Activated CD4-positive, alpha-beta T cell treated with anti-CD3 and anti-CD28 coated beads, Interleukin-2, amount 50 U/mL, for 16 hours (primary cell): ENCODE data around the gene DHRS7C.

ENCODE experiments used
- DNase-seq: peaks from one replicate; pipeline ENCODE4 v3.0.0-alpha.2; 2020

DHRS7C gene, protein sequence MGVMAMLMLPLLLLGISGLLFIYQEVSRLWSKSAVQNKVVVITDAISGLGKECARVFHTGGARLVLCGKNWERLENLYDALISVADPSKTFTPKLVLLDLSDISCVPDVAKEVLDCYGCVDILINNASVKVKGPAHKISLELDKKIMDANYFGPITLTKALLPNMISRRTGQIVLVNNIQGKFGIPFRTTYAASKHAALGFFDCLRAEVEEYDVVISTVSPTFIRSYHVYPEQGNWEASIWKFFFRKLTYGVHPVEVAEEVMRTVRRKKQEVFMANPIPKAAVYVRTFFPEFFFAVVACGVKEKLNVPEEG

DNA sequence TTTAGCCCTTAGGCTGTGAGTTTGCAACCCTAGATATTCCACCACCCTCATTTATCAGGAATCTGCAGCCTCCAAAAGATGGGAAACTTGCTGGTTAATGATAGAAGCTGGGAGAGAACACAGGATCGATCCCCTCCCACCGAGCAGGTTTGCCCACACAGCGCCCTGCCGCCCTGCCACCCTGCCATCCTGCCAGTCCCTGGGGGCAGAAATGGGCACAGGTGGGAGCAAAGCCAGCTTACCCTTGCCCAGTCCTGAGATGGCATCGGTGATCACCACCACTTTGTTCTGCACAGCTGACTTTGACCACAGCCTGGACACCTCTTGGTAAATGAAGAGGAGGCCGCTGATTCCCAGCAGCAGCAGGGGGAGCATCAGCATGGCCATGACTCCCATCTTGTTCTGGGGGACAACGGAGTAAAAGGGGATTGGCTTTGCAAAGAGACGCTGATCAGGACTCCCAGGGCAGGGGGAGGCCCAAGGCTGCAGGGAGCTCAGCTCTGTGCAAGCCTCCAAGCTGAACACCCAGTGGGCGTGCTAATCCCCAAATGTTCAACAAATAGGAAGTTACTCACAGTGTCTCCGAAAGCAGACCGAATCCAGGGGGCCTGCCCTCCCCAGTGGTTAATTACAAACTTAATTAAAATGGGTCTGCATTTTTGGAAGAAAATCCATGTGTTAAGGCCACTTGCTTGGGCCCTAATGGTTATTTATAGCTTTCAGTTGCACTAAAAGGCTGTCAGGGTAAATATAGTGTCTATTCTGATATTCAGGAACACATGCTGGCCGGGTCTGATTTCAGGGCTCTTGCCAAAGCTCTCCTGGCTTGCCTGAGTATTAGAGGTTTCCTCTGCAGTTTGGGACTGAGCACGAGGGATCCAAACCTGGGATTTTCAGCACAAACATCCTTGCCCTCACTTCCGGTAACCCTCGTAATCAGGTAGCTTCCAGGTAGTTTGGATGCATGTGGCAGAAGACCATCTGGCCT is at the start of gene DHRS7C:
Gene DHRS7C (minus strand): TSS at position 704 of the 988 bp plus-strand sequence. CDS start 308 bp downstream, at position 396.
- DNase-seq = no peak

DNA sequence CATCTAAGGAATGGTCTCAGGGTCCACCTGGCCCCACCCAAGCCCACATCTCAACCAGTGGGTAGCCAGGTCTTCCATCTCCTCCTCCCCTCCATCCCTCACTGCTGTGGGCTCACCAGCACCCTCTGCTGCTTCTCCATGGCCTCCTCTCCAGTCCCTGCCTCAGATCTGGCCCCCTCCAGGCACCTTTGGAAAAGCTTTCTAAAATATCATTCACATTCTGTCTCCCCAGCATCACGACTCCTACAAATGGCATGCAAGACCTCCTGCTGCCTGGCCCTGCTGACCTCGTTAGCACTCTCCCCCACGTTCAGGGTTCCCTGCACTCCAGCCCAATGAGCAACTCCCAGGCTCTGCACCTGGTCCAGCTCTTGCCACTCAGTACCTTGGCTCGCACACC is 48.0 kb upstream of the DHRS7C start:
- no peak for DNase-seq

GRCh38 chr17:9837551-9838471 is 46.4 kb upstream of the DHRS7C start:
- no peak for DNase-seq

- DNase-seq = no peak
These were observed 42.5 kb upstream of the DHRS7C start for GRCh38 chr17:9833922-9834321.

- DNase-seq = no peak
These were observed 39.3 kb upstream of the DHRS7C start for GRCh38 chr17:9830711-9831110.

DNA sequence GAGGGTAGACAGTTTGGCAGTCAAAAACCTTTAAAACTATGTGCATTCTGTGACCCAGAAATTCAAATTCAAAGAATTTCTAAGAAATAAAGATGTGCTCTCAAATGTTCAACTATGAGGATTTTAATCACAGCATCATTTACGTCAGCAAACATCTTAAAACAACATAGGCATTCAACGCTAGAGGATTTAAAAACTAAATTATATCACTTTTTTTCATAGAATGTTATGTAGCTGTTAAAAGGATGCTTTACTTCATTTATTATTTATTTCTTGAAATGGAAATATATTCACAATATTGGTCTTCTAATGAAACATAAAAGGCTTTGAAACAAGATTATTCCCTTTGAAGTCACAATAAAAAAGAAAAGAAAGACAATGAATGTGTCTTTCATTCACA is 38.0 kb upstream of the DHRS7C start:
- DNase-seq = no peak

DNA sequence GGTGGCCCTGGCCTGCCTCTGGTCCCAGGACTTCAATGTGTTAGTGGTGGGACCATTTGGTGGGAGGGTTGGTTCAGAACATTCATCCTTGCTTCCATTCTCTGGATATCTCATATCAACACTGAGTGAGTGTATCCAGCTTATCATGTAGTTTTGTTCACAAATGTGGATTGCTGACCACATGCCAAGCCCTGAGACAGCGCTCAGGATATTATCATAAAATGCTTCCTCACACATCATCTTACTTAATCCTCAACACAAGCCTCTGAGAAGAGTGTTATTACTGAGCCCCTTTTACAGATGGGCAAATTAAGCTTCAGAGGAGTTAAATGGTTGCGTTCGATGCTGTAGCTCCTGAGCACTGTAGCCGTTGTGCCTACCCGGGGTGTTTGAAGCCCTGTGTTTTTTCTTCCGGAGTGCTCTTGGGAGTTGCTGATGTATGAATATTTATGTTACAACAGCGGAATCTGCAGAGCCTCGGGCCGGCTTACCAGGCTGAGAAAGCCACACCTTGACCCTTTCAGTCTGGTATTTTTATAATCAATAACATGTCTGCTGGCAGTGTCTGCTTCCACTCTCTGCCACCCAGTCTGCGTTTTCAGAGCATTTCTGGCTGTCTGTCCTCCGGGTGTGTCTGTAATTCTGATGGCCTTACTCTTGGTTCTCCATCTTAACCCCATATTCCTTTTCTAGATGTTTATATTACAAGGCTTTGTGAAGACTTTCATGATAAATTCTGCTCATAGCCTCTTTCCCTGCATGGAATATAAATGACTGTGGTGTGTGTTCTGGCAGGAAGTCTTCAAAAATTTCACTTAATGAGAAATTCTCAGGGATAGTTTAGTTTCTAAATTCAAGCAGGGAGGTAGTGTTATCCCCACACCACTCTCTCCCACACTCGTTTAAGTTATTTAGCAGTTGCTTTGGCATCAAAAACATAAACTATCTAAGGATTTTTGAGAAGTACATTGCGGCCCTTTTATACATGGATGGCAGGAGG is 37.2 kb upstream of the DHRS7C start:
- DNase-seq = no peak

DNA sequence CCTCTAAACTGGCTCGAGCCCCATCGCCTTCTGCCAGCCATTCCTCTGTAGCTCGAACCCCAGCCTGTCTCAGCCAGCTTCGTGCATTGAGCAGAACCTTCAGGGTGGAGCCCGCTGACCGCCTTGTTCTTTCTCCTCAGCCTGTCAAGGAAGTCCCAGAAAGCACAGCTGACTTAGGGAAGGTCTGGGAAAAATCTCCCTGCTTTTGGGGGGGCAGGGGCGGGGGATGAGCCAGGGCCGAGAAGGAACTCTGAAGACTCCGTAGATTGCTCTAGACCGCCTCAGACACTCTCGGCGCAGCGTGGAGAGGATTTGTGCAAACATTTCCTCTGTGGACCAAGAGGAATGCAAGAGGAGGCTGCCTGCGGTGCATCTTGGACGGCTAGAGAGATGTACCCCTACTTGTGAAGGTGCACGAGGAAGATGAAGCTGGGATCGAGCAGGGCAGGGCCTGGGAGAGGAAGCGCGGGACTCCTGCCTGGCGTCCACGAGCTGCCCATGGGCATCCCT is 34.3 kb upstream of the DHRS7C start, which contains the start of gene GLP2R:
Gene GLP2R (plus strand): TSS at position 284 of the 510 bp plus-strand sequence. CDS start 140 bp downstream, at position 424.
- no peak for DNase-seq

- DNase-seq = no peak
These were observed 33.5 kb upstream of the DHRS7C start for GRCh38 chr17:9824797-9825338.

GRCh38 chr17:9824094-9824493 is 32.7 kb upstream of the DHRS7C start:
- no peak for DNase-seq

DNA sequence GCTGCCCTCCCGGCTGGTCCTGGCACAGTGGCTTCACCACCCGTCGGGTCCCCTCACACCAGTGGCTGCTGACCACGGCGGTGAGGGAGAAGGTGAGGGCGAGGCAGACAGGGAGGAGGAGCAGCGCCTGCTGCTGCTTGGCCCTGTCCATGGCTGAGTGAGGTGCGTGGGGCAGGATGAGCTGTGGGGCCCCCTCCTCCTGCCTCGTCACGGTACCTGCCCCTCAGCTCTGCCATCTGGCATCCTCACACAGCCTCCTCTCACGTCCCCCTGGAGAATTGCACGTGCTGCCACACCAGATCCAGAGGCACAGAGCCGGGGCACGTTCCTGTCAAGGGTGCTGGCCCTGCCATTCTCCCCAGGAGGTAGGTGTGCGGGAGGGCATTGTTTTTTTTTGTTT is 30.5 kb upstream of the DHRS7C start, which contains the start of gene GSG1L2:
Gene GSG1L2 (minus strand): TSS at position 159 of the 400 bp plus-strand sequence. CDS start 8 bp downstream, at position 151.
- DNase-seq = no peak

DNA sequence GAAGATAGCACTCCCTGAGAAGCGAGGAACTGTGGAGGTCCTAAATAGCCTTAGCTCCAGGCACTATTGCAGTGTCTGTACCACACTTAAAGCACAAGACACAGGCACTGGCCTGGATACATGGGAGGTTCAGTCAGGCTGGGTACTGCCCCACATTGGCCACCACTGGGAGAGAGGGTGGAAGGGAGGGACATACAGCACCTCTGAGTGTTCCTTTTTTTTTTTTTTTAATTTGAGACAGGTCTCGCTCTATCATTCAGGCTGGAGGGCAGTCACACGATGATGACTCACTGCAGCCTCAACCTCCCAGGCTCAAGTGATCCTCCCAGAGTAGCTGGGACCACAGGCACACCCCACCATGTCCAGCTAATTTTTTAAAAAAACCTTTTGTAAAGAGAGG is 29.1 kb upstream of the DHRS7C start:
- DNase-seq = no peak

- no peak for DNase-seq
These were observed 27.4 kb upstream of the DHRS7C start for GRCh38 chr17:9818760-9819159.

- DNase-seq = no peak
These were observed 25.7 kb upstream of the DHRS7C start for GRCh38 chr17:9817086-9817485.

- no peak for DNase-seq
These were observed 25.1 kb upstream of the DHRS7C start for GRCh38 chr17:9816472-9816871.

DNA sequence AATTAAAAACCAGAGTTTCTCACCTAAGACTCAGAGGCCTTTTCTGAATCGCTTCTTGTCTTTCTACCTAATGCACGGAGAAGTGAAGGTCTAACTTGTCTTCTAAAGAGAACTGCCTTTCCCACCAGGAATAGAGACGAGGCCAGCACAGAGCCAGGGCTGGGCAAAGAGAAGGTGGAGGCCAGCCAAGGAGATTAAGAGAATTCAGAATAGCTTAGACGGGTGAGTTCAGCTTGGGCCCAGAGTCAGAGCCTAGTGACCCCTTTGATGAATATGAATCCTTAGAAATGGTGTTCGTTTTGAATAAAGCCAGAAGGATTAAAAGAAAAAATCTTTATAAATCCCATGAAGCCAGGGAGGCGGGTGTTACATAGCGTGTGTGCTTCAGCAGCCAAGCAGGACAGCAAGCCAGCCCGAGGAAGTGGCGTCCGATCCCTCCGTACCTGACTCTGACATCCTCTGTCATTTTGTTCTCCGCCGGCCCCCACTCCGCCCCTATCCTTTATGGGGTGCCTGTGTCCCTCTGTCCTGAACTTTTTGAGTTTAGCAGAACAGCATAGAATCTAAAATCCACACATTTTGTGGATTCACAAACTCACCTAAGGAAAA is 23.0 kb upstream of the DHRS7C start:
- no peak for DNase-seq

GRCh38 chr17:9813166-9813565 is 21.8 kb upstream of the DHRS7C start:
- no peak for DNase-seq

GRCh38 chr17:9811537-9811936 is 20.1 kb upstream of the DHRS7C start:
- no peak for DNase-seq

DNA sequence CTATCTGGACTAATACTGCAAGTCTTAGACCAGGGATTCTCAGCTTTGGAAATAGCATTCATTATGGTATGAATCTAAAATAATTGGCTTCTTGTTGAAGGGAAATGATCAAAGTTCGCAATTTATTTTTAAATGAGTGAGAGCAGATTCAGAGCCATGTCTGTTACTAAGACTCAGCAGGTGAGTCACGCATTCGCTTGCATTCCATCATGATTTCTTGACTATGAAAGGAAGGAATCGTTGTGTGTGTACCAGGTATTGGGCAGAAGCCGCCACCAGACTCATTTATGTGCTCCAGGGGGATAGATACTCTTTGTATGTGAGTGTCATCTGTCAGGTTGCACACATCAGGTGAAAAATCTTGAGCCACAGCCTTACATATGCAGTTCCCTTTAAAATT is 19.7 kb upstream of the DHRS7C start:
- DNase-seq = no peak
